Stimulated activated naive CD8-positive, alpha-beta T cell treated with anti-CD3 and anti-CD28 coated beads, Interleukin-15, Interleukin-2, amounts not matched to agents 100 U/mL and 50 U/mL, for 24 hours (primary cell): ENCODE results near the gene SDR42E2.
"Not testable (repeated sequence)": the region's sequence is repeated elsewhere in the genome, so short reads cannot be mapped to it uniquely, and the experiment has no call there.

Experiments
- ATAC-seq: fragments of 150-1000 bp; cut with Tn5 transposase; one replicate; pipeline ENCODE4 v1.10.0; 2021
- DNase-seq: peaks from one replicate; pipeline ENCODE4 v3.0.0; 2021

Gene SDR42E2

GRCh38 chr16:22192261-22193062, 30.2 kb downstream of the SDR42E2 start:
- ATAC-seq = peak; percentile 19
- DNase-seq = peak; percentile 84

DNA sequence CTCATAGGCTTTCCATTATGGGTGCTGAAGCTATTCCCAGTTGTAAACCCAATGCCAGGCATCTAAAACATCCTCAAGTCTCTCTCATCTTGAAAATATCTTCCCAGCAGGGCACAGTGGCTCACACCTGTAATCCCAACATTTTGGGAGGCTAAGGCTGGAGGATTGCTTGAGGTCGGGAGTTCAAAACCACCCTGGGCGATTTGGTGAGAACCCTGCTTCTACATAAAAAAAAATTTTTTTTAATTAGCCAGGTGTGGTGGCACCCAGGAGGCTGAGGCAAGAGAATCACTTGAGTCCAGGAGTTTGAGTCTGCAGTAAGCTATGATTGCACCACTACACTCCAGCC, 30.7 kb downstream of the SDR42E2 start:
- no peak for ATAC-seq
- peak; percentile 27 for DNase-seq

GRCh38 chr16:22194707-22195444, 32.6 kb downstream of the SDR42E2 start:
- DNase-seq (peak; percentile 51), ATAC-seq (no peak)

DNA sequence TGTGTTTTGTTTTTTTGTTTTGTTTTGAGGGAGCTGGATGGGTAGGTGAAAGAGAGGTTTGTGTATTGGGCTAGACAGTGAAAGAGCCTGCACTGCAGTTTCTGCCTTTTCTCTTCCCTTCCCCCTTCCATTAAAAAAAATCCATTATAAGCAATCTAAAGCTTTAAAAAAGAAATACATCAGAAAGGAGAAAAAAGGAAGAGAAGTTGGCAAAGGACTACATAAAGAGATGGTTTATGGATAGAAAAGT, 33.1 kb downstream of the SDR42E2 start:
- no peak for ATAC-seq
- DNase-seq = no peak

GRCh38 chr16:22195695-22196558, 33.6 kb downstream of the SDR42E2 start:
- DNase-seq (peak; percentile 90), ATAC-seq (peak; percentile 35)

DNA sequence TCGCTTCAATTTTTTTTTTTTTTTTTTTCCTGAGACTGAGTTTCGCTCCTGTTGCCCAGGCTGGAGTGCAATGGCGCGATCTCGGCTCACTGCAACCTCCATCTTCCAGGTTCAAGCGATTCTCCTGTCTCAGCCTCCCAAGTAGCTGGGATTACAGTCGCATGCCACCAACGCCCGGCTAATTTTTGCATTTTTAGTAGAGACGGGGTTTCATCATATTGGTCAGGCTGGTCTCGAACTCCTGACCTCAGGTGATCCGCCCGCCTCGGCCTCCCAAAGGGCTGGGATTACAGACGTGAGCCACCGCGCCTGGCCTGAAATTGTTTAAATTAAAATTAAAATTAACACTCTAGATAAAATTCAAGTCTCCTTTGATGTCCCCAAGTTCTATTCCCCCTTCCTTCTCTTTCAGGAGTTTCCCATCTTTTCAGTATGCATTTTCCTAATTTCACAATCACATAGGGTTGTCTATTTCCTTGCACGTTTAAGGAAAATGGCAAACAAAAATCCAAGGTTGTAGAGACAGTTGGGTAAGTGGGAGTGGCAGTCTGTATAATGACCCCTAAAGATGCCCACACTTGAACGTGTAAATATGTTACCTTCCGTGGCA, 34.4 kb downstream of the SDR42E2 start:
- not testable (repeated sequence) for DNase-seq, ATAC-seq

- no peak for ATAC-seq
- DNase-seq = no peak
These were observed 36.4 kb downstream of the SDR42E2 start for GRCh38 chr16:22198547-22199293.

- DNase-seq = no peak
- no peak for ATAC-seq
These were observed 39.9 kb downstream of the SDR42E2 start for GRCh38 chr16:22202261-22202637.

- ATAC-seq = no peak
These were observed 40.8 kb downstream of the SDR42E2 start for GRCh38 chr16:22203091-22203490.

GRCh38 chr16:22204091-22204655, 41.9 kb downstream of the SDR42E2 start:
- ATAC-seq (no peak), DNase-seq (no peak)

More at GRCh38 chr16:22203091-22203490, 40.8 kb downstream of the SDR42E2 start:
- DNase-seq = no peak

DNA sequence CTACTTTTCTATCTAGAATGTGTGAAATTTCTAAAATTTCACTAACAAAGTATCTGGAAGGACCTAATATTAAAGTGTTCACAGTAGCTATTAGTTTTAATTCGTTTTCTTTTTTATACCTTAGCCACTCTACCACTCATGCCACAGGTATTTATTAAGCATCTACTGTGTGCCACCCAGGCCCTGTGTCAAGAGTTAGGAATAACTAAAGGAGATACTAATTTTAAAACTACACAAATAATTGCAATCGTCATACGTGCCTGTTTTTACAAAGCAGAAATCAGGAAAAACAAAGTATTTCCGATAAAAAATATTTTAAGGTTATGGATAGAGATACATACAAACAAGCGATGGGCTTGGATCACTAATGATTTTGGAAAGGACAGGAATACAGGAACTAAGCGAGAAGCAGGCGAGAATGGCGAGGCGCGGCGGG, 43.3 kb downstream of the SDR42E2 start:
- DNase-seq = no peak
- ATAC-seq = no peak

DNA sequence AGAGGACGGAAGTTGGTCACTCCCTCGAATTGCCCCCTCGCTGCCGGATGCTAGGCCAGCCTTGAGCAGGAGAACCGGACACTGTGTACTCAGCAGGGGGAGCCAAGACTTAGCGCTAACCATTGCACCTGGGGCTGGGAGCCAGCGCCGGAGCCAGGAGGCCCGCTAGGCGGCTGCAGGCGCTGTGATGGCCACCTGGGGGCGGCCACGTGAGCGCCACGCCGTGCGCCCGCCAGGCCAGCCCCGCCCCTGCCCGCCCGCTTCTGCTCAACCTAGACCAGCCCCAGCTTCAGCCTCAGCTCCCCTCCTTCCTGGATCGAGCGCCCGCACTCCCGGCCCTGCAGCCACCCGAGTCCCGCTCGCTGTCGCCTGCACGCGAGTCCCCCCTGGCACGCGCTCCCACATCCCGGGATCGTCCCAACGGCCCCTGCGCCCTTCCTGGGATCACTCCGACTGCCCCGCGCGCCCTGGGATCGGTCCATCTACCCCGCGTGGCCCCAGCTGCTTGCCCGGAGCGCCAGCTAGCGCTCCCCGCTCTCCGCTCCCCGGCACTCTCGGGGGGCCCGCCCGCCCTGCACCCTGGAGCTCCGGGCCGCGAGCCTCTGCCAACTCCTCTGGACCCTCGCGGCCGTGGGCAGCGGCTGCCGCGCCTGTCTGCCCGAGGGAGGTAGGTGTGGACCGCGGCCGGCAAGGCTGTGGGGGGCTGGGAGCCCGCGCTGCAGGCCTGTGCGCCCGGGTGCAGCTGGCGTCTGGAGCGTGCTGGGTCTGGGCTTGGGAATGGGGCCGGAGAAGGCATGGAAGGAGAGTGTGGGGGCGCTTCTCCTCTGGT, 43.9 kb downstream of the SDR42E2 start, which contains the start of gene EEF2K:
EEF2K (plus strand) TSS at position 266 of the 829 bp plus-strand sequence. CDS start 19,452 bp downstream, outside the sequence.
- peak; percentile 86 for ATAC-seq

GRCh38 chr16:22206842-22207714, 44.8 kb downstream of the SDR42E2 start:
- peak; percentile 87 for DNase-seq

More for the DNA sequence above, 43.9 kb downstream of the SDR42E2 start, which contains the start of gene EEF2K:
- DNase-seq = peak; percentile 87

DNA sequence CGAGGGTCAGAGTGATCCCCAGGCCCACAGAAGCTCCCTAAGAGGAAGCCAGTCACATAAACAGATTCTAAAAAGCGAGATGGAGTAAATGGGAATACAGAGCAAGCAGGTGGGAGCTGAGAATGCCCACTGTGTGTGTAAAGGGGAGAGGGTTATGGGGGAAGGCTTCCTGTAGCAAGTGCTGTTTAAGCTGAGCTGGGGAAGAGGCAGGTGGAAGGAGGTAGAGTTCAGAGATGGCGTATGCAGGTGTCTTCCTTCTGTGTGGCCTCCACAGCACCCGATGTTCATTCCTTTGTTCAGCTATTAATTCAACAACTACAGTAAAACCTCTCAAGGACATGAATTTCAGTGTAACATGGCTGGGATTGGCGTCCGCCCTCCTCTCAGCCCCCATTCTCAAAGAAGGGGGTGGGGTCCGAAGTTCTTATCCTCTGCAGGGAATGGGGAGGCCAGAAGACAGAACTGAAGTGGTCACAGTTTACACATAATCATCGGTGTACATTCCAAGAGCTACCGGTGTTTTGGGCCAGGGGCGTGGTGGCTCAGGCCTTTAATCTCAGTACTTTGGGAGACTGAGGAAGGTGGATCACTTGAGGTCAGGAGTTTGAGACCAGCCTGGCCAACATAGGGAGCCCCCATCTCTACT, 45.5 kb downstream of the SDR42E2 start:
- ATAC-seq (no peak), DNase-seq (no peak)

More at GRCh38 chr16:22206842-22207714, 44.8 kb downstream of the SDR42E2 start:
- ATAC-seq = peak; percentile 71

DNA sequence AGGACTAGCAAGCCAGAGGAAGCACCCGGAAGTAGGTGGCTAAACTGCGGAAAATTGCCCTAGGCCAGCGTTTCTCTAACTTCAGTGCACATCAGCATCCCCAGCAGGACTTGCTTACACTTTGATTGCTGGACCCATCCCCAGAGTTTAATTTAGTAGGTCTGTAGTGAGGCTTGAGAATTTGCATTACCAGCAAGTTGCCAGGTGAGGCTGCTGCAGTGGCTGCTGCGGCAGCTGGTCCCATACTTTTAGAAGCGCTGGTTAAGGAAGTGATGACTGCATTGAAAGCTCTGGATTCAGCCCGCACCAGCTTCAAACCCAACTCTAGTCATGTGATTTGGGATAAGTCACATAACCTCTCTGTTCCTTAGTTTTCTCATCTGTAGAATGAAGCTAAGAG, 48.0 kb downstream of the SDR42E2 start:
- ATAC-seq = no peak
- no peak for DNase-seq

- no peak for ATAC-seq
- no peak for DNase-seq
These were observed 48.5 kb downstream of the SDR42E2 start for GRCh38 chr16:22210854-22211253.

DNA sequence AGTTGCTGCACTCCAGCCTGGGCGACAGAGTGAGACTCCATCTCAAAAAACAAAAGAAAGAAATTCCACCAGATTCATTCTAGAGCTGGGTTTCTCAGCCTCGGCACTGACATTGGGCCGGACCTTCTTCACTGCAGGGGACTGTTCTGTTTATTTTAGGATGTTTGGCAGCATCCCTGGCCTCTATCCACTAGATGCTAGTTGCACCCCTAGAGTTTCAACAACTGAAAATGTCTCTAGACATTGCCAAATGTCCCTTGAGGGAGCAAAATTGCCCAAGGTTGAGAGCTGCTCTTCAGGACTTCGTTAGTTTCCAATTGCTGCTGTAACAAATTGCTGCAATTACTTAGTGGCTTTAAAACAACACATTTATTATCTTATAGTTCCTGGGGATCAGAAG, 50.9 kb downstream of the SDR42E2 start:
- no peak for ATAC-seq
- no peak for DNase-seq

DNA sequence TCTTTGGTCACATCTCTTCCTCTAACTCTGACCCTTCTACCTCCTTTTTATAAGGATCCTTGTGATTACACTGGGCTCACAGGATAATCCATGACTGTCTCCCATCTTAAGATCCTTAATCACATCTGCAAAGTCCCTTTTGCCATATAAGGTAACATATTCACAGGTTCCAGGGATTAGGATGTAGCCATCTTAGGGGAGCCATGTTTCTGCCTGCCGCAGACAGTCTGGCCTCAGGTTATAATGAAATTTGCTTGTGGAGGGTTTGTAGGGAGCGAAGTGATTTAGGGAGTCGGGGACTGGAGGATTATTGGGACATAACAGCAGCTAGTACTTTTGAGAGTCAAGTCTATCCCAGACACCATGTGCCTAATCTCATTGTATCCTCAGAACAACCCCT, 51.5 kb downstream of the SDR42E2 start:
- ATAC-seq = no peak
- DNase-seq = no peak

- no peak for ATAC-seq
- DNase-seq = no peak
These were observed 52.1 kb downstream of the SDR42E2 start for GRCh38 chr16:22214402-22214801.
